HepG2 (cell line): ENCODE data around the gene SLCO2B1. TPM values are rescaled to one million over a fixed set of nuclear protein-coding genes. Genes with fewer than 3 reads are reported as not detected.

ENCODE experiments used
- ARID2 ChIP-seq: sonication (generic); formaldehyde crosslinking; IDR thresholded peaks from 2 replicates; pipeline ENCODE4 v1.8.1; 2022; ENCODE audit warnings: mild to moderate bottlenecking, missing genetic modification reagents, borderline replicate concordance
- CERS6 ChIP-seq: sonication (generic); formaldehyde crosslinking; IDR thresholded peaks from 2 replicates; pipeline ENCODE4 v1.5.0; 2020; ENCODE audit warnings: missing genetic modification reagents
- ETS1 ChIP-seq: sonication (generic); formaldehyde crosslinking; IDR thresholded peaks from 2 replicates; pipeline ENCODE4 v1.4.0; 2020; ENCODE audit warnings: missing genetic modification reagents
- GATAD2A ChIP-seq: IDR thresholded peaks from 2 replicates; pipeline ENCODE4 v1.6.1; 2016
- PAXIP1 ChIP-seq: sonication (generic); formaldehyde crosslinking; conservative IDR thresholded peaks from 2 replicates; pipeline ENCODE4 v1.4.0; 2020; ENCODE audit warnings: mild to moderate bottlenecking, missing genetic modification reagents, moderate library complexity
- POLR2A ChIP-seq, 2 experiments: IDR thresholded peaks; 2 replicates each; pipeline ENCODE4 v1.6.1; 2011; ENCODE audit warnings: low read depth in 2 of 2, low read length in 2 of 2, mild to moderate bottlenecking in 1 of 2, moderate library complexity in 1 of 2; ENCODE audit not compliant: insufficient read depth in 1 of 2
- SAP130 ChIP-seq: IDR thresholded peaks from 2 replicates; pipeline ENCODE4 v1.6.1; 2016; ENCODE audit warnings: low read depth
- SNAPC4 ChIP-seq: sonication (generic); formaldehyde crosslinking; IDR thresholded peaks from 2 replicates; pipeline ENCODE4 v1.4.0; 2020; ENCODE audit warnings: mild to moderate bottlenecking, missing genetic modification reagents
- TFE3 ChIP-seq: IDR thresholded peaks from 2 replicates; pipeline ENCODE4 v1.6.1; 2016
- U2AF2 ChIP-seq: fragments of 200-400 bp; formaldehyde crosslinking; IDR thresholded peaks from 2 replicates; pipeline ENCODE4 v1.6.1; 2017; ENCODE audit warnings: low read depth, mild to moderate bottlenecking, low read length
- ZBTB26 ChIP-seq: IDR thresholded peaks from 2 replicates; pipeline ENCODE4 v1.6.1; 2016; ENCODE audit warnings: missing compliant biosample characterization, missing genetic modification reagents, borderline replicate concordance
- ZFP36L1 ChIP-seq: sonication (generic); formaldehyde crosslinking; IDR thresholded peaks from 2 replicates; pipeline ENCODE4 v1.8.0; 2022; ENCODE audit warnings: mild to moderate bottlenecking, missing genetic modification reagents, moderate library complexity
- ZKSCAN1 ChIP-seq: fragments of 150-350 bp; IDR thresholded peaks from 2 replicates; pipeline ENCODE4 v1.6.1; 2014; ENCODE audit warnings: low read length
- ZNF230 ChIP-seq: sonication (generic); formaldehyde crosslinking; IDR thresholded peaks from 2 replicates; pipeline ENCODE4 v1.4.0; 2020; ENCODE audit warnings: mild to moderate bottlenecking, missing genetic modification reagents
- ZNF326 ChIP-seq: sonication (generic); formaldehyde crosslinking; IDR thresholded peaks from 2 replicates; pipeline ENCODE4 v1.4.0; 2020; ENCODE audit warnings: missing genetic modification reagents, borderline replicate concordance
- ZNF329 ChIP-seq: sonication (generic); formaldehyde crosslinking; IDR thresholded peaks from 2 replicates; pipeline ENCODE4 v1.9.0; 2021; ENCODE audit warnings: low read depth, mild to moderate bottlenecking, missing genetic modification reagents
- ZNF629 ChIP-seq: sonication (generic); formaldehyde crosslinking; conservative IDR thresholded peaks from 2 replicates; pipeline ENCODE4 v1.5.0; 2020; ENCODE audit warnings: missing genetic modification reagents
- polyA plus RNA-seq, 8 experiments: library from polyadenylated mRNA; depleted of rRNA in 3 of 8; stranded (reverse) in 7 of 8; unstranded in 1 of 8; fragments of >200 nt; fragmentation: Illumina TruSeq in 4 of 8; extraction: Trizol in 4 of 8; gene quantifications; 2 replicates each; pipeline versions ENCODE4 v1.2.1 to v1.2.3, GENCODE V29; 2011 to 2016; ENCODE audit warnings: low read depth in 4 of 8, missing spikeins in 1 of 8, mixed read lengths in 1 of 8; ENCODE audit not compliant: insufficient read depth in 1 of 8
- total RNA-seq, 5 experiments: library from RNA; depleted of rRNA; stranded (reverse); fragments of >200 nt; fragmentation: Illumina TruSeq; extraction: Trizol; gene quantifications; 2 replicates each; pipeline ENCODE4 v1.2.3, GENCODE V29; 2016; ENCODE audit warnings: low read depth in 1 of 5

Gene SLCO2B1
- total and polyA plus RNA-seq, 2 of the 13 experiments (the other 11 are each of a cell fraction or from before 2014, with no cell fraction given), result 15.3 to 19.8 TPM

- no peak for TF ChIP-seq SNAPC4
- no peak for TF ChIP-seq CERS6 (CRISPR knock-in tag)
- peak; percentile 68 for TF ChIP-seq SAP130
- no peak for TF ChIP-seq ARID2
- no peak for TF ChIP-seq ZNF629 (CRISPR knock-in tag)
- TF ChIP-seq ZNF329 (CRISPR knock-in tag), result no peak
- TF ChIP-seq GATAD2A, result 0 out of 2 replicates have a peak, but pooled peaks have one; percentile 23
- no peak for TF ChIP-seq ZNF230 (CRISPR knock-in tag)
- TF ChIP-seq PAXIP1, result no peak
- 0 out of 2 replicates have a peak, but pooled peaks have one; percentile 68 for TF ChIP-seq ZBTB26 (CRISPR knock-in tag)
- TF ChIP-seq U2AF2, result no peak
- TF ChIP-seq ETS1, result no peak
- TF ChIP-seq ZNF326 (CRISPR knock-in tag), result no peak
- no peak for TF ChIP-seq ZKSCAN1
- TF ChIP-seq ZFP36L1 (CRISPR knock-in tag), result no peak
- no peak for TF ChIP-seq POLR2A (IDR thresholded peaks at IDR 0.05; ENCODE audit: insufficient read depth in 1 of 2, low read depth in 2 of 2, low read length in 2 of 2)
- TF ChIP-seq TFE3 (CRISPR knock-in tag), result peak; percentile 78
Measured at GRCh38 chr11:75233754-75234172, 82.9 kb downstream of the SLCO2B1 start (continued).
